A549 (cell line): ENCODE data around the gene SLITRK1. TPM values are rescaled to one million over a fixed set of nuclear protein-coding genes. Genes with fewer than 3 reads are reported as not detected.

Experiments
- ATAC-seq, 2 experiments: fragments of 200-7000 bp in 1 of 2; fragments of >200 bp in 1 of 2; cut with Nextera tagmentation in 1 of 2; cut with Tn5 transposase in 1 of 2; 3 replicates each; pipeline versions ENCODE4 v1.8.0 to v1.9.1; 2018 to 2020; ENCODE audit warnings: mild to moderate bottlenecking in 1 of 2, moderate library complexity in 1 of 2
- CTCF ChIA-PET: fragments of 300-600 bp; sonication (Branson Sonifier 250); formaldehyde crosslinking; extraction: SDS; loops from one replicate; lab custom pipeline; 2021; ENCODE audit warnings: antibody characterized with exemption, inconsistent platforms; lab: Yijun Ruan, JAX
- POLR2A ChIA-PET: fragments of 350-600 bp; formaldehyde crosslinking; extraction: SDS; loops from one replicate; lab custom pipeline; 2021; ENCODE audit warnings: antibody characterized with exemption, inconsistent platforms; lab: Yijun Ruan, JAX
- DNase-seq, 2 experiments: peaks; one replicate each; pipeline versions ENCODE4 v3.0.0 to v3.0.0-alpha.2; 2011 to 2016; ENCODE audit warnings: low read depth in 1 of 2, low spot score in 1 of 2
- FAIRE-seq: peaks from 2 replicates; lab custom pipeline; 2011; peaks lifted over from hg19 to GRCh38; lab: Jason Lieb, UNC
- H3K27ac ChIP-seq, 2 experiments: fragments of >200 bp; sonication (Bioruptor Twin); formaldehyde crosslinking; 3 replicates each; pipeline ENCODE4 v1.5.1; 2016 to 2017
- H3K4me1 ChIP-seq: fragments of >200 bp; sonication (Bioruptor Twin); formaldehyde crosslinking; 3 replicates; pipeline ENCODE4 v1.6.1; 2016
- H3K4me2 ChIP-seq: fragments of >200 bp; sonication (Bioruptor Twin); formaldehyde crosslinking; 3 replicates; pipeline ENCODE4 v1.6.1; 2016
- H3K4me3 ChIP-seq: fragments of >200 bp; sonication (Bioruptor Twin); formaldehyde crosslinking; 3 replicates; pipeline ENCODE4 v1.5.1; 2016
- H3K9me3 ChIP-seq: fragments of >200 bp; sonication (Bioruptor Twin); formaldehyde crosslinking; 3 replicates; pipeline ENCODE4 v1.6.1; 2016
- CBX2 ChIP-seq: fragments of 200-600 bp; sonication (generic); IDR thresholded peaks from 2 replicates; pipeline ENCODE4 v1.6.1; 2016; ENCODE audit warnings: low read depth, mild to moderate bottlenecking, borderline replicate concordance
- CHD2 ChIP-seq: fragments of 150-350 bp; IDR thresholded peaks from 2 replicates; pipeline ENCODE4 v1.6.1; 2014; ENCODE audit warnings: low read length; ENCODE audit not compliant: partially characterized antibody
- EHMT2 ChIP-seq: fragments of 200-600 bp; sonication (generic); IDR thresholded peaks from 2 replicates; pipeline ENCODE4 v1.6.1; 2016; ENCODE audit warnings: antibody characterized with exemption, low read depth, mild to moderate bottlenecking, moderate library complexity
- EP300 ChIP-seq, 2 experiments: fragments of >200 bp; sonication (Bioruptor Twin); formaldehyde crosslinking; IDR thresholded peaks; 2 replicates in 1 of 2; 3 replicates in 1 of 2; pipeline ENCODE4 v1.6.1; 2016 to 2017
- ESRRA ChIP-seq: fragments of 150-350 bp; IDR thresholded peaks from 2 replicates; pipeline ENCODE4 v1.6.1; 2014; ENCODE audit warnings: mild to moderate bottlenecking, low read length, borderline replicate concordance
- FOSB ChIP-seq: fragments of 250-450 bp; sonication (Bioruptor Pico); IDR thresholded peaks from 2 replicates; pipeline ENCODE4 v1.5.0; 2020; ENCODE audit warnings: mild to moderate bottlenecking, moderate library complexity
- GATA3 ChIP-seq: IDR thresholded peaks from 2 replicates; pipeline ENCODE4 v1.6.1; 2012; ENCODE audit warnings: borderline replicate concordance
- HEYL ChIP-seq: fragments of 250-450 bp; sonication (Bioruptor Pico); IDR thresholded peaks from 2 replicates; pipeline ENCODE4 v1.8.0; 2021; ENCODE audit warnings: mild to moderate bottlenecking, moderate library complexity
- HOXB5 ChIP-seq: fragments of 250-450 bp; sonication (Bioruptor Pico); IDR thresholded peaks from 2 replicates; pipeline ENCODE4 v1.5.0; 2020; ENCODE audit warnings: mild to moderate bottlenecking, moderate library complexity
- JUN ChIP-seq, 2 experiments: fragments of >200 bp; sonication (Bioruptor Twin); formaldehyde crosslinking; IDR thresholded peaks; 2 replicates in 1 of 2; 3 replicates in 1 of 2; pipeline ENCODE4 v1.6.1; 2016 to 2017
- JUNB ChIP-seq: fragments of >200 bp; sonication (Bioruptor Twin); formaldehyde crosslinking; IDR thresholded peaks from 2 replicates; pipeline ENCODE4 v1.6.1; 2016
- MAX ChIP-seq: IDR thresholded peaks from 2 replicates; pipeline ENCODE4 v1.6.1; 2012
- NPAS2 ChIP-seq: fragments of 250-450 bp; sonication (Bioruptor Pico); IDR thresholded peaks from 2 replicates; pipeline ENCODE4 v1.8.0; 2022; ENCODE audit warnings: mild to moderate bottlenecking, moderate library complexity, borderline replicate concordance
- POLR2A ChIP-seq: IDR thresholded peaks from 2 replicates; pipeline ENCODE4 v1.6.1; 2012; ENCODE audit warnings: mild to moderate bottlenecking, low read length
- SMC3 ChIP-seq: fragments of >200 bp; sonication (Bioruptor Twin); formaldehyde crosslinking; IDR thresholded peaks from 3 replicates; pipeline ENCODE4 v1.6.1; 2018; ENCODE audit warnings: inconsistent platforms
- TFCP2L1 ChIP-seq: fragments of 250-450 bp; sonication (Bioruptor Pico); IDR thresholded peaks from 2 replicates; pipeline ENCODE4 v1.5.0; 2021; ENCODE audit warnings: mild to moderate bottlenecking
- ZNF302 ChIP-seq: fragments of 250-450 bp; sonication (Bioruptor Pico); IDR thresholded peaks from 2 replicates; pipeline ENCODE4 v1.9.0; 2021; ENCODE audit warnings: inconsistent platforms, mild to moderate bottlenecking, moderate library complexity
- ZSCAN20 ChIP-seq: fragments of 250-450 bp; sonication (Bioruptor Pico); IDR thresholded peaks from 2 replicates; pipeline ENCODE4 v1.8.0; 2022; ENCODE audit warnings: mild to moderate bottlenecking, moderate library complexity
- WGBS: methylation state at CpG from one replicate; pipeline ENCODE4 v1.1.6; 2017; ENCODE audit errors: missing lambda C conversion rate; 5-methylcytosine and 5-hydroxymethylcytosine counted together
- polyA plus RNA-seq, 4 experiments: library from polyadenylated mRNA; depleted of rRNA in 3 of 4; stranded (reverse); fragments of >200 nt; fragmentation: RNase III in 1 of 4; extraction: RNeasy Plus Mini Kit Qiagen cat#74134 plus additional on column Dnase treatment in 1 of 4; gene quantifications; 2 replicates in 3 of 4; 3 replicates in 1 of 4; pipeline ENCODE4 v1.2.3, GENCODE V29; 2011 to 2017
- TF ChIP-seq, protein P1 (sequence below): fragments of 200-600 bp; sonication (generic); IDR thresholded peaks from 2 replicates; pipeline ENCODE4 v1.6.1; 2016; ENCODE audit warnings: antibody characterized with exemption, mild to moderate bottlenecking, moderate library complexity
- TF ChIP-seq, protein P2 (sequence below): fragments of 450-650 bp; IDR thresholded peaks from 2 replicates; pipeline ENCODE4 v1.6.1; 2014; ENCODE audit warnings: antibody characterized with exemption
- TF ChIP-seq, protein P3 (sequence below): IDR thresholded peaks from 2 replicates; pipeline ENCODE4 v1.6.1; 2012

SLITRK1 gene
- polyA plus RNA-seq, 2 of the 4 experiments (the other 2 are of a cell fraction), result not detected

GRCh38 chr13:83839146-83839545 lies 43.1 kb downstream of the SLITRK1 start (continued):
- TF ChIP-seq, protein P1, sequence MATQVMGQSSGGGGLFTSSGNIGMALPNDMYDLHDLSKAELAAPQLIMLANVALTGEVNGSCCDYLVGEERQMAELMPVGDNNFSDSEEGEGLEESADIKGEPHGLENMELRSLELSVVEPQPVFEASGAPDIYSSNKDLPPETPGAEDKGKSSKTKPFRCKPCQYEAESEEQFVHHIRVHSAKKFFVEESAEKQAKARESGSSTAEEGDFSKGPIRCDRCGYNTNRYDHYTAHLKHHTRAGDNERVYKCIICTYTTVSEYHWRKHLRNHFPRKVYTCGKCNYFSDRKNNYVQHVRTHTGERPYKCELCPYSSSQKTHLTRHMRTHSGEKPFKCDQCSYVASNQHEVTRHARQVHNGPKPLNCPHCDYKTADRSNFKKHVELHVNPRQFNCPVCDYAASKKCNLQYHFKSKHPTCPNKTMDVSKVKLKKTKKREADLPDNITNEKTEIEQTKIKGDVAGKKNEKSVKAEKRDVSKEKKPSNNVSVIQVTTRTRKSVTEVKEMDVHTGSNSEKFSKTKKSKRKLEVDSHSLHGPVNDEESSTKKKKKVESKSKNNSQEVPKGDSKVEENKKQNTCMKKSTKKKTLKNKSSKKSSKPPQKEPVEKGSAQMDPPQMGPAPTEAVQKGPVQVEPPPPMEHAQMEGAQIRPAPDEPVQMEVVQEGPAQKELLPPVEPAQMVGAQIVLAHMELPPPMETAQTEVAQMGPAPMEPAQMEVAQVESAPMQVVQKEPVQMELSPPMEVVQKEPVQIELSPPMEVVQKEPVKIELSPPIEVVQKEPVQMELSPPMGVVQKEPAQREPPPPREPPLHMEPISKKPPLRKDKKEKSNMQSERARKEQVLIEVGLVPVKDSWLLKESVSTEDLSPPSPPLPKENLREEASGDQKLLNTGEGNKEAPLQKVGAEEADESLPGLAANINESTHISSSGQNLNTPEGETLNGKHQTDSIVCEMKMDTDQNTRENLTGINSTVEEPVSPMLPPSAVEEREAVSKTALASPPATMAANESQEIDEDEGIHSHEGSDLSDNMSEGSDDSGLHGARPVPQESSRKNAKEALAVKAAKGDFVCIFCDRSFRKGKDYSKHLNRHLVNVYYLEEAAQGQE, result no peak

GRCh38 chr13:83831796-83832195 lies 50.5 kb downstream of the SLITRK1 start:
- no peak for FAIRE-seq
- CTCF ChIA-PET, result no interaction called here
- H3K27ac ChIP-seq, result no peak overlapping the region
- POLR2A ChIA-PET, result no interaction called here
- no peak overlapping the region for H3K4me3 ChIP-seq
- no peaks in the 10 kb centered on the region for H3K4me1 ChIP-seq
- TF ChIP-seq ZSCAN20 (CRISPR knock-in tag), result no peak
- no peak for TF ChIP-seq POLR2A
- TF ChIP-seq ESRRA, result no peak
- no peak for TF ChIP-seq GATA3
- TF ChIP-seq ZNF302 (CRISPR knock-in tag), result no peak
- TF ChIP-seq, protein P1, result no peak
- TF ChIP-seq NPAS2 (CRISPR knock-in tag), result no peak
- no peak for TF ChIP-seq EHMT2
- no peak for DNase-seq
- H3K4me2 ChIP-seq, result no peak overlapping the region
- 3% methylated on average over 3 of the region's 3 CpGs for WGBS
- no peaks in the 10 kb centered on the region; the same call in 2 of the 3 replicates for H3K9me3 ChIP-seq
- no peak for ATAC-seq

- Histone ChIP-seq H3K4me3 (no peak overlapping the region), H3K27ac (no peak overlapping the region), H3K9me3 (no peaks in the 10 kb centered on the region), H3K4me2 (no peak overlapping the region), H3K4me1 (no peaks in the 10 kb centered on the region)
- FAIRE-seq (no peak), ATAC-seq (no peak), DNase-seq (no peak)
- TF ChIP-seq JUNB, result no peak
- no peak for TF ChIP-seq JUN (IDR thresholded peaks at IDR 0.05)
- TF ChIP-seq GATA3, result no peak
- no peak for TF ChIP-seq HOXB5
- TF ChIP-seq EP300 (IDR thresholded peaks at IDR 0.05), result no peak
- TF ChIP-seq FOSB (CRISPR knock-in tag), result no peak
- TF ChIP-seq, protein P2, sequence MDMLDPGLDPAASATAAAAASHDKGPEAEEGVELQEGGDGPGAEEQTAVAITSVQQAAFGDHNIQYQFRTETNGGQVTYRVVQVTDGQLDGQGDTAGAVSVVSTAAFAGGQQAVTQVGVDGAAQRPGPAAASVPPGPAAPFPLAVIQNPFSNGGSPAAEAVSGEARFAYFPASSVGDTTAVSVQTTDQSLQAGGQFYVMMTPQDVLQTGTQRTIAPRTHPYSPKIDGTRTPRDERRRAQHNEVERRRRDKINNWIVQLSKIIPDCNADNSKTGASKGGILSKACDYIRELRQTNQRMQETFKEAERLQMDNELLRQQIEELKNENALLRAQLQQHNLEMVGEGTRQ, result no peak
- WGBS, result 40% methylated on average over 2 of the region's 2 CpGs
- ChIA-PET CTCF (no interaction called here), POLR2A (no interaction called here)
Observed at GRCh38 chr13:83829810-83830209, 52.5 kb downstream of the SLITRK1 start.

DNA sequence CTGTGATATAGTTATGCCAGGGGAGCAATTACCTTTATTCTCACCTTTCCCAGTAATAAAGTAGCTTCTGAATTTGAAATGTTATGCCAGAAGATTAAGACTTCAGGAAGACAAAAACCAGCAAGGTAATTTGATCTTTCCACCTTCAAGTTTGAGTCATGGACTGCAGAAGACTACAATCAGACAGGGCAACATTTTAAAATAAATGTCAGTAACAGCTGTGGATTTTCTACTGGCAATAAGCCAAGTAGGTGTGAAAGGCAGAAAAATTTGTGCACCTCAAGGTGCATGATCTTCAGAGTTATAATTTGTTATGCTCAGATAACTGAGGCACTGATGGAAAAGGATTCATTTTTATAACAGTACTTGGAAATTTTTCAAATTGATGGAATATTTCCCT lies 54.9 kb downstream of the SLITRK1 start:
- ATAC-seq, result no peak
- no peak overlapping the region for H3K27ac ChIP-seq
- CTCF ChIA-PET, result no interaction called here
- H3K4me2 ChIP-seq, result no peak overlapping the region
- H3K9me3 ChIP-seq, result no peaks in the 10 kb centered on the region
- H3K4me3 ChIP-seq, result no peak overlapping the region
- no peak for DNase-seq
- FAIRE-seq, result no peak
- POLR2A ChIA-PET, result no interaction called here
- no peaks in the 10 kb centered on the region for H3K4me1 ChIP-seq
- TF ChIP-seq CBX2, result no peak
- TF ChIP-seq ZNF302 (CRISPR knock-in tag), result no peak
- TF ChIP-seq HEYL (CRISPR knock-in tag), result no peak
- no peak for TF ChIP-seq MAX
- no peak for TF ChIP-seq TFCP2L1 (CRISPR knock-in tag)
- TF ChIP-seq, protein P3, sequence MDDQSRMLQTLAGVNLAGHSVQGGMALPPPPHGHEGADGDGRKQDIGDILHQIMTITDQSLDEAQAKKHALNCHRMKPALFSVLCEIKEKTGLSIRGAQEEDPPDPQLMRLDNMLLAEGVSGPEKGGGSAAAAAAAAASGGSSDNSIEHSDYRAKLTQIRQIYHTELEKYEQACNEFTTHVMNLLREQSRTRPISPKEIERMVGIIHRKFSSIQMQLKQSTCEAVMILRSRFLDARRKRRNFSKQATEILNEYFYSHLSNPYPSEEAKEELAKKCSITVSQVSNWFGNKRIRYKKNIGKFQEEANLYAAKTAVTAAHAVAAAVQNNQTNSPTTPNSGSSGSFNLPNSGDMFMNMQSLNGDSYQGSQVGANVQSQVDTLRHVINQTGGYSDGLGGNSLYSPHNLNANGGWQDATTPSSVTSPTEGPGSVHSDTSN, result no peak
- TF ChIP-seq SMC3, result no peak
- no peak for TF ChIP-seq CHD2
- no peak for TF ChIP-seq JUNB
- no peak for TF ChIP-seq EP300 (IDR thresholded peaks at IDR 0.05)
